Erythroblast (primary cell): ENCODE data around the gene PCDHA8.
"Not testable (repeated sequence)": the region's sequence is repeated elsewhere in the genome, so short reads cannot be mapped to it uniquely, and the experiment has no call there.

Experiments
- GATA1 ChIP-seq: IDR thresholded peaks from 2 replicates; pipeline ENCODE4 v1.6.1; 2011; ENCODE audit warnings: low read depth, mild to moderate bottlenecking, control low read depth, low read length, moderate library complexity
- POLR2A ChIP-seq: IDR thresholded peaks from 2 replicates; pipeline ENCODE4 v1.6.1; 2011; ENCODE audit warnings: mild to moderate bottlenecking, low read length

DNA sequence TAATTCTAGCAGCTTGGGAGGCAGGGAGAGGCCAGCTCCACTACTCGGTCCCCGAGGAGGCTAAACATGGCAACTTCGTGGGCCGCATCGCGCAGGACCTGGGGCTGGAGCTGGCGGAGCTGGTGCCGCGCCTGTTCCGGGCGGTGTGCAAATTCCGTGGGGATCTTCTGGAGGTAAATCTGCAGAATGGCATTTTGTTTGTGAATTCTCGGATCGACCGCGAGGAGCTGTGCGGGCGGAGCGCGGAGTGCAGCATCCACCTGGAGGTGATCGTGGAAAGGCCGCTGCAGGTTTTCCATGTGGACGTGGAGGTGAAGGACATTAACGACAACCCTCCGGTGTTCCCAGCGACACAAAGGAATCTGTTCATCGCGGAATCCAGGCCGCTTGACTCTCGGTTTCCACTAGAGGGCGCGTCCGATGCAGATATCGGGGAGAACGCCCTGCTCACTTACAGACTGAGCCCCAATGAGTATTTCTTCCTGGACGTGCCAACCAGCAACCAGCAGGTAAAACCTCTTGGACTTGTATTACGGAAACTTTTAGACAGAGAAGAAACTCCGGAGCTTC, 6.5 kb upstream of the PCDHA8 start:
- not testable (repeated sequence) for TF ChIP-seq POLR2A, GATA1
